ENCODE data around the gene THAP12. TPM values are rescaled to one million over a fixed set of nuclear protein-coding genes. Genes with fewer than 3 reads are reported as not detected.
"Not testable (repeated sequence)": the region's sequence is repeated elsewhere in the genome, so short reads cannot be mapped to it uniquely, and the experiment has no call there.

Gene THAP12
- total and polyA plus RNA-seq, 2 donors from 2014 or later = 19.5 to 39.3 TPM

DNA sequence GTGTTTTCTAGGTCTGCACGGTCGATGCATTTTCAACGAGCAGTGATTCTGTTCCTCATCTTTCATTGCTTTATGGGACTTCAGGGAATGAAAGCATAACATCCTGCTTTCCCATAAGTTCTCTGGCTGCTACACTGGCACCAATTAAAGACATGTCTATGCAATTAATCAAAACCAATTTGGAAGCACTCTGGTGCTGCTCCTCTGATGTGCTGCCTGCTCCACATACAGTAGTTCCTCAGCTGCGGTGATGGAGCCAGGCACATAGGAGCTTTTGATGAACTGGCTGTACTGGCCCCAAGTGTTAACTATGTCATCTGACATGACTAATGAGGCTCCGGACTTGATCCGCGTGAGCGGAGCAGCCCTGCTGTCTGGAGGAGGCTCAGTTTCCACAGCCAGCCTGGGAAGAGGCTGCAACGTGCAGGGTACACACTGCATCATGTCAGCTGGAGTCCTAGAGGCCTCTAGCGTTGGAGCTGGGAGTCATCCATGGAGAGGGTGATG lies 30.0 kb upstream of the THAP12 start:
- H3K27me3 ChIP-seq (ENCODE audit: control insufficient read depth, insufficient read depth, low read length) = no peaks in the 10 kb centered on the region
- no peak overlapping the region for H3K9ac ChIP-seq (ENCODE audit: low read length in 3 of 3)
- H3K36me3 ChIP-seq (ENCODE audit: control insufficient read depth in 2 of 3, insufficient read depth in 3 of 3, low read length in 3 of 3) = no peaks in the 10 kb centered on the region
- TF ChIP-seq, protein P1, sequence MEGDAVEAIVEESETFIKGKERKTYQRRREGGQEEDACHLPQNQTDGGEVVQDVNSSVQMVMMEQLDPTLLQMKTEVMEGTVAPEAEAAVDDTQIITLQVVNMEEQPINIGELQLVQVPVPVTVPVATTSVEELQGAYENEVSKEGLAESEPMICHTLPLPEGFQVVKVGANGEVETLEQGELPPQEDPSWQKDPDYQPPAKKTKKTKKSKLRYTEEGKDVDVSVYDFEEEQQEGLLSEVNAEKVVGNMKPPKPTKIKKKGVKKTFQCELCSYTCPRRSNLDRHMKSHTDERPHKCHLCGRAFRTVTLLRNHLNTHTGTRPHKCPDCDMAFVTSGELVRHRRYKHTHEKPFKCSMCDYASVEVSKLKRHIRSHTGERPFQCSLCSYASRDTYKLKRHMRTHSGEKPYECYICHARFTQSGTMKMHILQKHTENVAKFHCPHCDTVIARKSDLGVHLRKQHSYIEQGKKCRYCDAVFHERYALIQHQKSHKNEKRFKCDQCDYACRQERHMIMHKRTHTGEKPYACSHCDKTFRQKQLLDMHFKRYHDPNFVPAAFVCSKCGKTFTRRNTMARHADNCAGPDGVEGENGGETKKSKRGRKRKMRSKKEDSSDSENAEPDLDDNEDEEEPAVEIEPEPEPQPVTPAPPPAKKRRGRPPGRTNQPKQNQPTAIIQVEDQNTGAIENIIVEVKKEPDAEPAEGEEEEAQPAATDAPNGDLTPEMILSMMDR (IDR thresholded peaks at IDR 0.05; ENCODE audit: borderline replicate concordance, extremely low read depth, insufficient read depth) = no peak
- no peak overlapping the region for H3K4me3 ChIP-seq (ENCODE audit: low read length in 3 of 3)
- intact Hi-C loops (cut with DNase I) = no loop called here
- no peak overlapping the region for H3K27ac ChIP-seq (ENCODE audit: low read depth in 2 of 2, low read length in 2 of 2)
- DNase-seq = peak; percentile 69 to 93 (median 86)
- H3K4me1 ChIP-seq (ENCODE audit: control insufficient read depth in 2 of 3, insufficient read depth in 2 of 3, low read depth in 1 of 3, low read length in 3 of 3) = peaks cover 2 to 4% (median 2%) of the 10 kb centered on the region in 3 donors
- FAIRE-seq = no peak
- H3K9me3 ChIP-seq (ENCODE audit: control insufficient read depth in 2 of 3, insufficient read depth in 1 of 3, low read length in 3 of 3) = no peaks in the 10 kb centered on the region

DNA sequence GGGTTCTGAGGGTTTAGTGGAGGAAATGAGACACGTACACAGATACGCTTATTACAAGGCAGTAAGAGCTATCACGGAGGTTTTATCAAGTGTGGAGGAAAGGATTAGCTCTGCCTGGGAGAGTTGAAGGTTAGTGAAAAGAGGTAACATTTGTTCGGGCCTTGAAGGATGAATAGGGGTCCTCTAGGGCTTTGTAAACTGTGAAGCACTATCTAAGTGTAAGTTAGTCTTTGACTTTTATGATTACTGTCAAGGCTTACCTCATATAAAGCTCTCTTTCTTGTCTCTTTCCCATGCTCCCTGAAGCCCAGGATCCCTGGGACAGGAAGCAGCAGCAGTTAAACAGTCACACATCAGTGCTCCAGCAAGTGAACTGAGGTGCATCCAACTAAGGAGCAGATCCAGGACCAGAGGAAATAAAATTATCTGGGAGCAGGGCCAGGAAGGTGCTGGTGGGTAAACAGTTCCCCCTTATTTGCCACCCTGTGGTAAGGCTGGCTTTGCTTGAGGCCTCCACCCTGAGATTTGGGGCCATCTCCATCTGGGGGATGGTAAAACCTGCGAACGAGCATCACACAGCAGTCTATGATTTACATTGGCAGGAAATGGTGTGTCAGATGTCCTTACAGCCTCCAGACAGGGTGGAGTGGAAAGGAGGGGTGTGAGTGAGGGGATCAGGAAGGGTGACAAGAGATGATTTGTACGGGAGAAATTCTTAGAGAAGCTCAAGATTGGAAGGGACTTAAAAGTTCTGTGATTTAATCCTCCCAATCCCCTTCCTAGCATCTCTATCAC lies 27.4 kb upstream of the THAP12 start:
- Histone ChIP-seq H3K9ac (ENCODE audit: low read length in 3 of 3) (no peak overlapping the region), H3K27ac (ENCODE audit: low read depth in 2 of 2, low read length in 2 of 2) (no peak overlapping the region), H3K4me1 (ENCODE audit: control insufficient read depth in 2 of 3, insufficient read depth in 2 of 3, low read depth in 1 of 3, low read length in 3 of 3) (peaks cover 2 to 4% (median 2%) of the 10 kb centered on the region in 3 donors), H3K9me3 (ENCODE audit: control insufficient read depth in 2 of 3, insufficient read depth in 1 of 3, low read length in 3 of 3) (no peaks in the 10 kb centered on the region), H3K36me3 (ENCODE audit: control insufficient read depth in 2 of 3, insufficient read depth in 3 of 3, low read length in 3 of 3) (no peaks in the 10 kb centered on the region), H3K27me3 (ENCODE audit: control insufficient read depth, insufficient read depth, low read length) (no peaks in the 10 kb centered on the region), H3K4me3 (ENCODE audit: low read length in 3 of 3) (no peak overlapping the region)
- DNase-seq = peak in 4 of 5 donors; percentile 57 to 85 (median 72)
- TF ChIP-seq, protein P1 (IDR thresholded peaks at IDR 0.05; ENCODE audit: borderline replicate concordance, extremely low read depth, insufficient read depth) = no peak
- intact Hi-C loops (cut with DNase I) = no loop called here
- no peak for FAIRE-seq

DNA sequence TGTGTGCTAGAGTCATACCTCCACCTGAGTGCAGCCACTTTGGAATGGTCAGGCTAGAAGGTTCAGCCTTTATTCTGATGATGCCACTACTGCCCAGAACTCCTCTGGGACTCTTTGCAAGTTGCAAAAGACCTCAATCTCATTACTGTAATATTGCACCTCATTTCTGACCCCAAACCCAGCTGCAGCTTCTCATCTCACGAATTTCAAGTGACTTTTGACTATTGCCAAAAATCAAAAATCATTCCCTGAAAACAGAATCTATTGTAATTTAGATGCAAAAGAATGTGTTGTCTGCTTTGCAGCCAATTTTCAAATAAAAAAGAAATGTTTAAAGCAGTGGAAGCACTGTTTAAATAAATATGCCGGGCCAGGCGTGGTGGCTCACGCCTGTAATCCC lies 25.4 kb upstream of the THAP12 start:
- Histone ChIP-seq H3K4me3 (ENCODE audit: low read length in 3 of 3) (no peak overlapping the region), H3K27me3 (ENCODE audit: control insufficient read depth, insufficient read depth, low read length) (no peaks in the 10 kb centered on the region), H3K27ac (ENCODE audit: low read depth in 2 of 2, low read length in 2 of 2) (no peak overlapping the region), H3K9ac (ENCODE audit: low read length in 3 of 3) (no peak overlapping the region), H3K36me3 (ENCODE audit: control insufficient read depth in 2 of 3, insufficient read depth in 3 of 3, low read length in 3 of 3) (no peaks in the 10 kb centered on the region), H3K4me1 (ENCODE audit: control insufficient read depth in 2 of 3, insufficient read depth in 2 of 3, low read depth in 1 of 3, low read length in 3 of 3) (peaks cover 2 to 4% (median 2%) of the 10 kb centered on the region in 3 donors), H3K9me3 (ENCODE audit: control insufficient read depth in 2 of 3, insufficient read depth in 1 of 3, low read length in 3 of 3) (no peaks in the 10 kb centered on the region)
- intact Hi-C loops (cut with DNase I) = no loop called here
- no peak for DNase-seq
- TF ChIP-seq, protein P1 (IDR thresholded peaks at IDR 0.05; ENCODE audit: borderline replicate concordance, extremely low read depth, insufficient read depth) = no peak
- no peak for FAIRE-seq

DNA sequence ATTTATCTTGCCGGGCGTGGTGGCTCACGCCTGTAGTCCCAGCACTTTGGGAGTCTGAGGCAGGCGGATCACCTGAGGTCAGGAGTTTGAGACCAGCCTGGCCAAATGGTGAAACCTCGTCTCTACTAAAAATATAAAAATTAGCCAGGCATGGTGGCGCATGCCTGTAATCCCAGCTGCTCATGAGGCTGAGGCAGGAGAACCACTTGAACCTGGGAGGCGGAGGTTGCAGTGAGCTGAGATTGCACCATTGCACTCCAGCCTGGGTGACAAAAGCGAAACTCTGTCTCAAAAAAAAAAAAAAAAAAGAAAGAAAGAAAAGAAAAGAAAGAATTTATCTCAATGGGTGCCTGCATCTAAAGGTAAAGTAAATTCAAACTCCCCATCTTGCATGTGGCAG lies 20.6 kb upstream of the THAP12 start:
- H3K36me3 ChIP-seq (ENCODE audit: control insufficient read depth in 2 of 3, insufficient read depth in 3 of 3, low read length in 3 of 3); H3K4me3 ChIP-seq (ENCODE audit: low read length in 3 of 3); FAIRE-seq; H3K27ac ChIP-seq (ENCODE audit: low read depth in 2 of 2, low read length in 2 of 2); H3K27me3 ChIP-seq (ENCODE audit: control insufficient read depth, insufficient read depth, low read length); DNase-seq; H3K9me3 ChIP-seq (ENCODE audit: control insufficient read depth in 2 of 3, insufficient read depth in 1 of 3, low read length in 3 of 3); H3K9ac ChIP-seq (ENCODE audit: low read length in 3 of 3); intact Hi-C loops (cut with DNase I); H3K4me1 ChIP-seq (ENCODE audit: control insufficient read depth in 2 of 3, insufficient read depth in 2 of 3, low read depth in 1 of 3, low read length in 3 of 3): not testable (repeated sequence)

All from kidney (tissue), 14 donors.